H1 (cell line): Measurements from ENCODE around the gene EAF2. TPM values are rescaled to one million over a fixed set of nuclear protein-coding genes. Genes with fewer than 3 reads are reported as not detected.

ENCODE experiments used
- CTCF ChIA-PET: fragments of 300-600 bp; sonication (Branson Sonifier 250); formaldehyde crosslinking; loops from one replicate; lab custom pipeline; 2021; ENCODE audit not compliant: partially characterized antibody; lab: Charles Lee
- POLR2A ChIA-PET: fragments of 300-600 bp; sonication (Branson Sonifier 250); formaldehyde crosslinking; loops from one replicate; lab custom pipeline; 2021; ENCODE audit warnings: inconsistent platforms; ENCODE audit not compliant: partially characterized antibody; lab: Charles Lee
- DNase-seq, 2 experiments: peaks; one replicate each; pipeline versions ENCODE4 v3.0.0 to v3.0.0-alpha.2; 2010 to 2022; ENCODE audit warnings: low spot score in 2 of 2, low read depth in 1 of 2, mixed read lengths in 1 of 2
- FAIRE-seq: peaks from 2 replicates; lab custom pipeline; 2011; peaks lifted over from hg19 to GRCh38; lab: Jason Lieb, UNC
- H2AFZ ChIP-seq: 2 replicates; pipeline ENCODE4 v1.8.1; 2012; ENCODE audit warnings: low read length, inconsistent platforms
- H2AK5ac ChIP-seq: 2 replicates; pipeline ENCODE4 v1.6.1; 2013; ENCODE audit warnings: low read depth, low read length
- H2BK120ac ChIP-seq: replicated peaks from 2 replicates; pipeline ENCODE3; 2013; ENCODE audit warnings: low read depth, low read length, inconsistent platforms
- H2BK12ac ChIP-seq: 2 replicates; pipeline ENCODE4 v1.6.1; 2013; ENCODE audit warnings: low read depth, low read length
- H2BK15ac ChIP-seq: 2 replicates; pipeline ENCODE4 v1.6.1; 2013; ENCODE audit warnings: low read length
- H2BK20ac ChIP-seq: 2 replicates; pipeline ENCODE4 v1.6.1; 2013; ENCODE audit warnings: low read length
- H2BK5ac ChIP-seq: 2 replicates; pipeline ENCODE4 v1.6.1; 2013; ENCODE audit warnings: low read depth, low read length
- H3K14ac ChIP-seq: 2 replicates; pipeline ENCODE4 v1.6.1; 2013; ENCODE audit warnings: inconsistent platforms; ENCODE audit not compliant: insufficient read length
- H3K18ac ChIP-seq: 2 replicates; pipeline ENCODE4 v1.6.1; 2013; ENCODE audit warnings: low read length; ENCODE audit errors: extremely low read depth
- H3K23ac ChIP-seq: 2 replicates; pipeline ENCODE4 v1.6.1; 2013; ENCODE audit warnings: inconsistent platforms; ENCODE audit not compliant: insufficient read length
- H3K23me2 ChIP-seq: 2 replicates; pipeline ENCODE4 v1.6.1; 2013; ENCODE audit warnings: low read depth, low read length
- H3K27ac ChIP-seq: 2 replicates; pipeline ENCODE4 v1.6.1; 2011; ENCODE audit warnings: low read depth, low read length, inconsistent platforms
- H3K27me3 ChIP-seq, 4 experiments: replicated peaks in 1 of 4; 1 replicate in 1 of 4; 2 replicates in 3 of 4; pipeline versions ENCODE4 v1.6.1 to v1.8.1; 2011 to 2013; ENCODE audit warnings: low read length in 3 of 4, mild to moderate bottlenecking in 3 of 4, inconsistent platforms in 2 of 4, mixed read lengths in 2 of 4, moderate library complexity in 1 of 4; ENCODE audit not compliant: control insufficient read depth in 3 of 4, insufficient read depth in 3 of 4; ENCODE audit errors: extremely low read depth in 1 of 4
- H3K36me3 ChIP-seq, 4 experiments: 2 replicates each; pipeline versions ENCODE4 v1.6.1 to v1.8.1; 2011 to 2013; ENCODE audit warnings: mild to moderate bottlenecking in 4 of 4, low read length in 3 of 4, moderate library complexity in 2 of 4, control low read depth in 1 of 4, inconsistent platforms in 1 of 4; ENCODE audit not compliant: insufficient read depth in 4 of 4, control insufficient read depth in 2 of 4
- H3K4ac ChIP-seq: replicated peaks from 2 replicates; pipeline ENCODE3; 2013; ENCODE audit warnings: low read length, low read depth, mixed read lengths, inconsistent platforms; ENCODE audit not compliant: insufficient read length
- H3K4me1 ChIP-seq, 4 experiments: replicated peaks in 1 of 4; 1 replicate in 1 of 4; 2 replicates in 3 of 4; pipeline versions ENCODE4 v1.6.1 to v1.8.1; 2011 to 2013; ENCODE audit warnings: low read length in 3 of 4, inconsistent platforms in 2 of 4, mixed read lengths in 1 of 4; ENCODE audit not compliant: insufficient read depth in 4 of 4, control insufficient read depth in 3 of 4
- H3K4me2 ChIP-seq, 2 experiments: 2 replicates each; pipeline versions ENCODE4 v1.6.1 to v1.8.1; 2011 to 2013; ENCODE audit warnings: low read depth in 2 of 2, low read length in 2 of 2, control low read depth in 1 of 2, inconsistent platforms in 1 of 2, mild to moderate bottlenecking in 1 of 2; ENCODE audit not compliant: insufficient read depth in 1 of 2
- H3K4me3 ChIP-seq, 4 experiments: fragments of 200-600, 300-600 bp in 1 of 4; sonication (generic), shearing (Covaris generic), sonication (Bioruptor Twin) in 1 of 4; 2 replicates each; pipeline versions ENCODE4 v1.5.1 to v1.8.1; 2011 to 2016; ENCODE audit warnings: low read length in 4 of 4, low read depth in 3 of 4, control low read depth in 2 of 4, inconsistent platforms in 2 of 4, mild to moderate bottlenecking in 2 of 4, mixed read lengths in 1 of 4, moderate library complexity in 1 of 4; ENCODE audit not compliant: insufficient read depth in 2 of 4; ENCODE audit errors: extremely low read depth in 1 of 4
- H3K56ac ChIP-seq: replicated peaks from 2 replicates; pipeline ENCODE3; 2013; ENCODE audit warnings: low read depth, mild to moderate bottlenecking, mixed read lengths, low read length, inconsistent platforms; ENCODE audit not compliant: insufficient read length
- H3K79me1 ChIP-seq: 2 replicates; pipeline ENCODE4 v1.6.1; 2013; ENCODE audit warnings: low read depth, low read length, control low read depth
- H3K79me2 ChIP-seq, 2 experiments: 2 replicates each; pipeline versions ENCODE4 v1.6.1 to v1.8.1; 2012 to 2013; ENCODE audit warnings: low read length in 2 of 2, mild to moderate bottlenecking in 2 of 2, inconsistent platforms in 1 of 2; ENCODE audit not compliant: insufficient read depth in 2 of 2, control insufficient read depth in 1 of 2
- H3K9ac ChIP-seq, 4 experiments: replicated peaks in 1 of 4; 1 replicate in 1 of 4; 2 replicates in 3 of 4; pipeline versions ENCODE4 v1.6.1 to v1.8.1; 2011 to 2013; ENCODE audit warnings: low read depth in 3 of 4, low read length in 3 of 4, control low read depth in 2 of 4, mild to moderate bottlenecking in 2 of 4, moderate library complexity in 2 of 4, inconsistent platforms in 1 of 4; ENCODE audit errors: extremely low read depth in 1 of 4
- H3K9me3 ChIP-seq, 2 experiments: 2 replicates each; pipeline versions ENCODE4 v1.6.1 to v1.8.1; 2012 to 2013; ENCODE audit warnings: mild to moderate bottlenecking in 2 of 2, moderate library complexity in 2 of 2, control low read depth in 1 of 2, inconsistent platforms in 1 of 2, low read depth in 1 of 2, low read length in 1 of 2, mixed read lengths in 1 of 2; ENCODE audit not compliant: insufficient read depth in 2 of 2
- H4K20me1 ChIP-seq, 2 experiments: replicated peaks in 1 of 2; 2 replicates each; pipeline versions ENCODE3 to v1.8.1; 2011 to 2013; ENCODE audit warnings: inconsistent platforms in 2 of 2, low read length in 2 of 2, mild to moderate bottlenecking in 1 of 2; ENCODE audit not compliant: insufficient read depth in 2 of 2, control insufficient read depth in 1 of 2
- H4K5ac ChIP-seq: 2 replicates; pipeline ENCODE4 v1.6.1; 2013; ENCODE audit warnings: low read length, low read depth, mixed read lengths, inconsistent platforms; ENCODE audit not compliant: insufficient read length
- H4K8ac ChIP-seq: 2 replicates; pipeline ENCODE4 v1.8.0; 2013; ENCODE audit warnings: mild to moderate bottlenecking, moderate library complexity, low read length, inconsistent platforms; ENCODE audit not compliant: insufficient read depth; ENCODE audit errors: extremely low read depth
- H4K91ac ChIP-seq: replicated peaks from 2 replicates; pipeline ENCODE3; 2013; ENCODE audit warnings: low read length, mixed read lengths, inconsistent platforms; ENCODE audit not compliant: insufficient read length
- BACH1 ChIP-seq: IDR thresholded peaks from 2 replicates; pipeline ENCODE4 v1.6.1; 2012; ENCODE audit warnings: low read length, improper control_type of control experiment
- KDM5A ChIP-seq: fragments of 200-600 bp; IDR thresholded peaks from 2 replicates; pipeline ENCODE4 v1.7.1; 2012; ENCODE audit warnings: mild to moderate bottlenecking, low read length, inconsistent platforms, mixed read lengths
- NANOG ChIP-seq: IDR thresholded peaks from 2 replicates; pipeline ENCODE4 v1.6.1; 2011; ENCODE audit warnings: low read length, low read depth, mild to moderate bottlenecking, inconsistent platforms; ENCODE audit not compliant: insufficient read depth, poor library complexity, severe bottlenecking
- SP4 ChIP-seq: IDR thresholded peaks from 2 replicates; pipeline ENCODE4 v1.6.1; 2012; ENCODE audit warnings: low read length, inconsistent platforms
- TBP ChIP-seq: IDR thresholded peaks from 2 replicates; pipeline ENCODE4 v1.6.1; 2011; ENCODE audit warnings: low read depth, low read length, improper control_type of control experiment
- TEAD4 ChIP-seq: IDR thresholded peaks from 2 replicates; pipeline ENCODE4 v1.6.1; 2012; ENCODE audit warnings: low read depth, low read length, inconsistent platforms, mixed read lengths
- WGBS, 2 experiments: shearing (Covaris generic) in 1 of 2; methylation state at CpG; one replicate each; pipeline versions ENCODE4 v1.1.6 to v1.1.7; 2013 to 2015; ENCODE audit warnings: low lambda C conversion rate in 2 of 2, mixed read lengths in 2 of 2, inconsistent platforms in 1 of 2, low coverage in 1 of 2, missing lambda C conversion rate in 1 of 2; ENCODE audit not compliant: insufficient replicate concordance in 2 of 2, insufficient coverage in 1 of 2, insufficient read length in 1 of 2; ENCODE audit errors: extremely low coverage in 1 of 2, missing lambda C conversion rate in 1 of 2; 5-methylcytosine and 5-hydroxymethylcytosine counted together
- polyA plus RNA-seq, 7 experiments: library from polyadenylated mRNA; depleted of rRNA in 3 of 7; stranded (reverse) in 5 of 7; unstranded in 2 of 7; fragments of >200 nt in 5 of 7; fragments of 200-250 nt in 2 of 7; gene quantifications; 1 replicate in 5 of 7; 2 replicates in 1 of 7; 4 replicates in 1 of 7; pipeline versions ENCODE4 v1.2.1 to v1.2.3, GENCODE V29; 2011 to 2013; ENCODE audit warnings: missing spikeins in 2 of 7, mixed read lengths in 2 of 7
- total RNA-seq: library from RNA; stranded (reverse); fragmentation: NEBNext Ultra II Directional; extraction: Animal tissue kit (Norgen Biotek cat#: 25700); gene quantifications from 2 replicates; pipeline ENCODE4 v1.2.1, GENCODE V29; 2021

Gene EAF2
- total and polyA plus RNA-seq, 2 of the 8 experiments (the other 6 are each of a cell fraction or from before 2014, with no cell fraction given), result 3.6 to 6.6 TPM

DNA sequence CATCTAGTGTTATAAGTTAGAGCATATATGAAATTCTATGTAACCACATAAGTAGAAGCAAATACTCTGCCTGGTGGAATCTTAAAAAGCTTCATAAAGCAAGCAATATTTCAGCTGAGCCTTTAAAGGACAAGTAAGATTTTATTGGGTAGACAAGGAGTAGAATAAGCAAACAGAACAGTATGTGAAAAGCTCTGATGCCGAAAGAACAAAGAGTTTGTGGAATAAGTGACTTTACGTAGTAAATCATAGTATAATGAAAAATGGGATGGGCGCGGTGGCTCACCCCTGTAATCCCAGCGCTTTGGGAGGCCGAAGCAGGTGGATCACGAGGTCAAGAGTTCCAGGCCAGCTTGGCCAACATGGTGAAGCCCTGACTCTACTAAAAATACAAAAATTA lies 9.9 kb downstream of the EAF2 start:
- Histone ChIP-seq H3K4me3 (no peak overlapping the region), H3K27me3 (no peaks in the 10 kb centered on the region), H3K4ac (no peak overlapping the region), H2BK5ac (no peak overlapping the region), H3K14ac (no peak overlapping the region), H3K79me2 (no peaks in the 10 kb centered on the region), H2AK5ac (no peak overlapping the region), H3K79me1 (no peaks in the 10 kb centered on the region), H2BK15ac (no peak overlapping the region), H4K20me1 (no peaks in the 10 kb centered on the region), H3K36me3 (no peaks in the 10 kb centered on the region; a peak in 1 of 8 replicates), H2BK12ac (no peak overlapping the region), H2AFZ (no peak overlapping the region), H3K18ac (no peak overlapping the region), H3K56ac (no peak overlapping the region), H3K27ac (no peak overlapping the region), H4K5ac (no peak overlapping the region), H4K91ac (no peak overlapping the region), H2BK20ac (no peak overlapping the region), H3K4me1 (no peaks in the 10 kb centered on the region), H3K9me3 (no peaks in the 10 kb centered on the region), H2BK120ac (no peak overlapping the region), H4K8ac (no peak overlapping the region), H3K23ac (no peak overlapping the region), H3K23me2 (no peaks in the 10 kb centered on the region), H3K4me2 (no peak overlapping the region), H3K9ac (no peak overlapping the region)
- POLR2A ChIA-PET, result no interaction called here
- TF ChIP-seq BACH1, result no peak
- TF ChIP-seq SP4, result no peak
- TF ChIP-seq NANOG, result no peak
- no peak for TF ChIP-seq TEAD4
- TF ChIP-seq KDM5A, result no peak
- no peak for TF ChIP-seq TBP
- CTCF ChIA-PET, result interaction anchor here (0.8 to 0.9 kb wide), 2 partner anchors 98 to 151 kb away, joined by 3 to 4 read pairs; no protein-coding TSS in a partner anchor
- FAIRE-seq (no peak), DNase-seq (no peak)
- 89% methylated on average over 7 of the region's 7 CpGs; no CpG with 5 or more reads in 1 of the 2 experiments for WGBS, 2 experiments
